ENCODE data around the gene PARD6A.
"Not testable (repeated sequence)": the region's sequence is repeated elsewhere in the genome, so short reads cannot be mapped to it uniquely, and the experiment has no call there.

PARD6A gene

GRCh38 chr16:67667817-67668494 is 7.2 kb downstream of the PARD6A start:
- FAIRE-seq, result no peak

GRCh38 chr16:67668495-67669157 is 7.9 kb downstream of the PARD6A start:
- no peak for FAIRE-seq

- no peak for FAIRE-seq
Observed at GRCh38 chr16:67669499-67670101, 8.8 kb downstream of the PARD6A start.

- no peak for FAIRE-seq
Observed at GRCh38 chr16:67672306-67672705, 11.5 kb downstream of the PARD6A start.

GRCh38 chr16:67672739-67673662 is 12.2 kb downstream of the PARD6A start:
- peak; percentile 19 for FAIRE-seq

GRCh38 chr16:67673712-67674580 is 13.2 kb downstream of the PARD6A start:
- FAIRE-seq, result no peak

- FAIRE-seq, result no peak
Observed at GRCh38 chr16:67674851-67675578, 14.3 kb downstream of the PARD6A start.

GRCh38 chr16:67675579-67675935 is 14.8 kb downstream of the PARD6A start:
- FAIRE-seq, result no peak

- no peak for FAIRE-seq
Observed at GRCh38 chr16:67675999-67676398, 15.2 kb downstream of the PARD6A start.

- no peak for FAIRE-seq
Observed at GRCh38 chr16:67676516-67676915, 15.8 kb downstream of the PARD6A start.

GRCh38 chr16:67676939-67677338 is 16.2 kb downstream of the PARD6A start:
- no peak for FAIRE-seq

- no peak for FAIRE-seq
Observed at GRCh38 chr16:67677712-67678111, 17.0 kb downstream of the PARD6A start.

GRCh38 chr16:67678354-67679023 is 17.7 kb downstream of the PARD6A start:
- FAIRE-seq, result no peak

GRCh38 chr16:67679935-67680897 is 19.5 kb downstream of the PARD6A start:
- no peak for FAIRE-seq

- no peak for FAIRE-seq
Observed at GRCh38 chr16:67683767-67684166, 23.0 kb downstream of the PARD6A start.

GRCh38 chr16:67685388-67686112 is 24.8 kb downstream of the PARD6A start:
- FAIRE-seq, result no peak

GRCh38 chr16:67693517-67694285 is 32.9 kb downstream of the PARD6A start:
- not testable (repeated sequence) for FAIRE-seq

GRCh38 chr16:67694611-67695010 is 33.9 kb downstream of the PARD6A start:
- FAIRE-seq, result no peak

Data from G401.6 (cell line).